WERI-Rb-1 (cell line): ENCODE data around the gene SORCS2.
A peak's percentile ranks its signal among the peaks of the same experiment; 100 is the strongest.

Experiments used
- DNase-seq: peaks from one replicate; pipeline ENCODE4 v3.0.0-alpha.2; 2020
- H3K27ac ChIP-seq: fragments of 250-450 bp; sonication (Bioruptor Pico); 2 replicates; pipeline ENCODE4 v1.5.1; 2020; ENCODE audit warnings: mild to moderate bottlenecking, moderate library complexity
- H3K27me3 ChIP-seq: fragments of 250-450 bp; sonication (Bioruptor Pico); 2 replicates; pipeline ENCODE4 v1.5.1; 2021; ENCODE audit warnings: mild to moderate bottlenecking, low read depth, moderate library complexity; ENCODE audit not compliant: insufficient read depth, severe bottlenecking
- H3K36me3 ChIP-seq: fragments of 250-450 bp; sonication (Bioruptor Pico); 2 replicates; pipeline ENCODE4 v1.5.1; 2020; ENCODE audit warnings: mild to moderate bottlenecking, moderate library complexity
- H3K4me3 ChIP-seq: 2 replicates; pipeline ENCODE4 v1.5.1; 2011; ENCODE audit warnings: low read depth, mild to moderate bottlenecking, control low read depth, low read length
- H3K9me3 ChIP-seq: fragments of 250-450 bp; sonication (Bioruptor Pico); 2 replicates; pipeline ENCODE4 v1.5.1; 2021; ENCODE audit warnings: mild to moderate bottlenecking, moderate library complexity; ENCODE audit not compliant: severe bottlenecking
- CTCF ChIP-seq: IDR thresholded peaks from 2 replicates; pipeline ENCODE4 v1.5.1; 2011; ENCODE audit warnings: low read depth, mild to moderate bottlenecking, control low read depth, inconsistent platforms, low read length

Gene SORCS2

GRCh38 chr4:7196736-7197135 lies 4.4 kb downstream of the SORCS2 start:
- Histone ChIP-seq H3K27me3 (no peaks in the 10 kb centered on the region), H3K27ac (peak overlapping the region; percentile 12), H3K9me3 (no peaks in the 10 kb centered on the region), H3K36me3 (peaks cover 43% of the 10 kb centered on the region), H3K4me3 (no peak overlapping the region)
- DNase-seq: no peak
- TF ChIP-seq CTCF: no peak

GRCh38 chr4:7197910-7198309 lies 5.6 kb downstream of the SORCS2 start:
- Histone ChIP-seq H3K36me3 (peaks cover 52% of the 10 kb centered on the region), H3K9me3 (no peaks in the 10 kb centered on the region), H3K27me3 (no peaks in the 10 kb centered on the region), H3K4me3 (no peak overlapping the region), H3K27ac (peak overlapping the region; percentile 43)
- TF ChIP-seq CTCF: no peak
- peak; percentile 82 for DNase-seq

GRCh38 chr4:7198440-7199128 lies 6.2 kb downstream of the SORCS2 start:
- H3K27me3 ChIP-seq: no peaks in the 10 kb centered on the region
- peak overlapping the region; percentile 43 for H3K27ac ChIP-seq
- H3K4me3 ChIP-seq: no peak overlapping the region
- TF ChIP-seq CTCF: no peak
- no peak for DNase-seq
- H3K36me3 ChIP-seq: peaks cover 45% of the 10 kb centered on the region
- no peaks in the 10 kb centered on the region for H3K9me3 ChIP-seq

- no peak for DNase-seq
- TF ChIP-seq CTCF: no peak
- Histone ChIP-seq H3K27me3 (no peaks in the 10 kb centered on the region), H3K36me3 (peaks cover 49% of the 10 kb centered on the region), H3K27ac (no peak overlapping the region), H3K4me3 (no peak overlapping the region), H3K9me3 (no peaks in the 10 kb centered on the region)
Observed at GRCh38 chr4:7199129-7199725, 6.9 kb downstream of the SORCS2 start.

GRCh38 chr4:7199771-7200441 lies 7.6 kb downstream of the SORCS2 start:
- no peak for TF ChIP-seq CTCF
- Histone ChIP-seq H3K27me3 (no peaks in the 10 kb centered on the region), H3K36me3 (peaks cover 52% of the 10 kb centered on the region), H3K4me3 (no peak overlapping the region), H3K9me3 (no peaks in the 10 kb centered on the region), H3K27ac (no peak overlapping the region)
- DNase-seq: no peak
